GM19467 (cell line): ENCODE results near the gene PRKG1.
"Not testable (repeated sequence)": the region's sequence is repeated elsewhere in the genome, so short reads cannot be mapped to it uniquely, and the experiment has no call there.

ENCODE experiments used
- ATAC-seq: cut with Tn5 transposase; IDR thresholded peaks from one replicate; pipeline ENCODE4 v1.9.1; 2021; ENCODE audit warnings: mild to moderate bottlenecking, moderate library complexity; ENCODE audit not compliant: unreplicated experiment

Gene PRKG1

GRCh38 chr10:51405580-51406351 is 331.5 kb downstream of the PRKG1 start:
- ATAC-seq, result no peak

GRCh38 chr10:51406581-51406980 is 332.3 kb downstream of the PRKG1 start:
- no peak for ATAC-seq

- no peak for ATAC-seq
Measured at GRCh38 chr10:51416494-51416893, 342.2 kb downstream of the PRKG1 start.

- ATAC-seq, result no peak
Measured at GRCh38 chr10:51419196-51420093, 345.2 kb downstream of the PRKG1 start.

GRCh38 chr10:51421853-51422252 is 347.6 kb downstream of the PRKG1 start:
- ATAC-seq, result no peak

GRCh38 chr10:51422311-51423120 is 348.2 kb downstream of the PRKG1 start:
- ATAC-seq, result peak; percentile 74

GRCh38 chr10:51423121-51423452 is 348.8 kb downstream of the PRKG1 start:
- no peak for ATAC-seq

- no peak for ATAC-seq
Measured at GRCh38 chr10:51425431-51425830, 351.1 kb downstream of the PRKG1 start.

GRCh38 chr10:51427758-51428157 is 353.5 kb downstream of the PRKG1 start:
- ATAC-seq, result no peak

- no peak for ATAC-seq
Measured at GRCh38 chr10:51430506-51430905, 356.2 kb downstream of the PRKG1 start.

- no peak for ATAC-seq
Measured at GRCh38 chr10:51433949-51434475, 359.7 kb downstream of the PRKG1 start.

- ATAC-seq, result no peak
Measured at GRCh38 chr10:51436805-51437204, 362.5 kb downstream of the PRKG1 start.

GRCh38 chr10:51439645-51440044 is 365.4 kb downstream of the PRKG1 start:
- no peak for ATAC-seq

GRCh38 chr10:51445588-51445987 is 371.3 kb downstream of the PRKG1 start:
- no peak for ATAC-seq

- ATAC-seq, result no peak
Measured at GRCh38 chr10:51447119-51447518, 372.8 kb downstream of the PRKG1 start.

- ATAC-seq, result not testable (repeated sequence)
Measured at GRCh38 chr10:51455762-51456161, 381.5 kb downstream of the PRKG1 start.

GRCh38 chr10:51459476-51459875 is 385.2 kb downstream of the PRKG1 start:
- ATAC-seq, result no peak

- ATAC-seq, result no peak
Measured at GRCh38 chr10:51462076-51462779, 387.9 kb downstream of the PRKG1 start.

GRCh38 chr10:51468424-51468823 is 394.1 kb downstream of the PRKG1 start:
- ATAC-seq, result no peak

GRCh38 chr10:51469686-51470085 is 395.4 kb downstream of the PRKG1 start:
- no peak for ATAC-seq
